GM18519 (cell line): ENCODE results near the gene NME1.
"Not testable (repeated sequence)": the region's sequence is repeated elsewhere in the genome, so short reads cannot be mapped to it uniquely, and the experiment has no call there.

Experiments
- ATAC-seq: cut with Tn5 transposase; IDR thresholded peaks from one replicate; pipeline ENCODE4 v1.9.1; 2021; ENCODE audit warnings: mild to moderate bottlenecking, moderate library complexity; ENCODE audit not compliant: unreplicated experiment, low FRiP score

The NME1 gene

DNA sequence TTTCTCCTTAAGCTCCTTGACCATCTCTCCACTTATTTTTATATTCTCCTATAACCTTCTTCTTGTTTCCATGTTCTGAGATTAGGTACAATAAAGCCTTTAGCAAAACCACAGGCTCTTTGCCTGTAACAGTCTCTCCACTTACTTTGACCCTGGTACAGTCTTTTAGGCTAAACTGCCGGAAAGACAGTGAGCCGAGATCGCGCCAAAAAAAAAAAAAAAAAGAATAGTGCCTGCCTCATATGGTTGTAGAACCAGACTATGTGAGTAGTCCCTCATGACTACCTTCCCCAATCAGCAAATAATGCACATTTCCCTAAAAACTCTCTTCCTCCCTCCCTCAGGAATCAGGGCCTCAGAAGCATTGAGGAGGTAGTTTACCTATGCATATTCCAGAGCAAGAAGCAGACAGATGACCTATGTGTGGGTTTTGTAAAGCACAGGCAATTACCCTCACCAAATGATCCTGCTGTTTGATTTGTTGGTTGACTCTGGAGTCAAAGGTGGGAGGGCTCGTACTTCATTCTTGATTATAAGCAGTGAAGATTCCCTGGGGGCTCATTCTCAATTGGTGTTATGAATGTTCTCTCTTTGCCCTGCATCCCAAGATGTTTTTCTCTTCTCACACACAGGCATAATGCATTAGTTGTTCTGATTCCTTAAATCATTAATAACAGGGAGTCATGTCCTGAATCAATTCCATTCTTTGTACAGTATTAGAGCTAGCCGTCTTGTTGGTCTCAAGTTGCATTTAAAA lies 8.9 kb upstream of the NME1 start:
- ATAC-seq: no peak

- ATAC-seq: no peak
Measured at GRCh38 chr17:51147650-51148049, 5.7 kb upstream of the NME1 start.

- ATAC-seq: no peak
Measured at GRCh38 chr17:51149163-51149562, 4.2 kb upstream of the NME1 start.

- ATAC-seq: no peak
Measured at GRCh38 chr17:51150932-51151331, 2.4 kb upstream of the NME1 start.

DNA sequence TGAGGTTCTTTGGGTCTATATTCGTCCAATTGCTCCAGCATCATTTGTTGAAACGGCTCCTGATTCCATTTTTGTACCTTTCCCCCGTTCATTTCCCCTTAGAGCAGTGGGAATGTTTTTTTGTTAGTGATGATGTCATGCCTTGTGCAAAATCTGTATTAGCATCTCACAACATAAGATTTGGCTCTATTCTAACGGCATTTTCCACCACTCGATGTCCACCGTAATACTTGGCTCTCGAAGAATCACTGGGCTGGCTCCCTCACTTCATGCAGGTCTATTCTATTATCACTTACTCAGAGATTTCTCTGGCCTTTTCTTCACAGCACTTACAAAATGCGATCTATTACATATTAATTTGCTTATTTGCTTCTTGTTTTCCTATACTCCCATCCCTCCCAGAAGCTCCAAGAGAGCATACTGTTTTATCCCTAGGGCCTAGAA lies 571 bp upstream of the NME1 start:
- ATAC-seq: no peak

DNA sequence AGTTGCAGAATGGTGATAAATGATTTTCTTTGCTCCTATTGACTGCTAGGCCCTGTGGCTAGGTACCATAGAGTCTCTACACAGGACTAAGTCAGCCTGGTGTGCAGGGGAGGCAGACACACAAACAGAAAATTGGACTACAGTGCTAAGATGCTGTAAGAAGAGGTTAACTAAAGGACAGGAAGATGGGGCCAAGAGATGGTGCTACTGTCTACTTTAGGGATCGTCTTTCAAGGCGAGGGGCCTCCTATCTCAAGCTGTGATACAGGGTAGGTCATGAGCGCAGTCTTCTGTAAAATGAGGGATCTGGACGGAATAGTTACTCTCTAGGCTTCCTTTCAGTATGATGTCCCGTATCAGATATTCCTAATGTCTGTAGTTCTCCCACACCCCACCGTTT lies 817 bp downstream of the NME1 start:
- no peak for ATAC-seq

DNA sequence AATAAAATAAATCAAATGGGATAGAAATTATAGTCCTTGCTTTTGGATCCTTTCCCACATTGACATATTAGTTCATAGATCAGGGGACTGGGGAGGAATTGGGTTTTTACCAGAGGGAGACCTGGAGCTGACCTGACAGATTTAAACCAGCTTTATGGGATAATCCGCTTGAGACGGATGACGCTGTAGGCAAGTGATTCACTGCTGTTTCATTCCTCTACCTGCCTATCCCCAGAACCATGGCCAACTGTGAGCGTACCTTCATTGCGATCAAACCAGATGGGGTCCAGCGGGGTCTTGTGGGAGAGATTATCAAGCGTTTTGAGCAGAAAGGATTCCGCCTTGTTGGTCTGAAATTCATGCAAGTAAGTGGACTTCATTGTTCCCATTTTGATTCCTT lies 2.1 kb downstream of the NME1 start:
- no peak for ATAC-seq

DNA sequence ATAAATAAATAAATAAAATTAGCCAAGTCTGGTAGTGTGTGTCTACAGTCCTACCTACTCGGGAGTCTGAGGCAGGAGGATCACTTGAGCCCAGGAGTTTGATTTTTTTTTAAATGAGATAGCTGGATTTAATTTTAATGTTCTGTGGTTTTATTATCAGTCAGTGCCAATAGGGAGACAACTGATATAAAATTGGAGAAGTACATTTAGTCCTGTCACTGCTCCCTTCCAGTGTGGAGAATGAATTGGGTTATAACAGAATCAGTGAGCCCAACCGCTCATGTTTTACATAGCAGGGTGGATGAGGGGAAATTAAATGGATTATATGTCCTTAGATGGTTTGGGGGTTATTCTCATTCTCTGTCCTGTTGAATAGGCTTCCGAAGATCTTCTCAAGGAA lies 6.2 kb downstream of the NME1 start:
- no peak for ATAC-seq

DNA sequence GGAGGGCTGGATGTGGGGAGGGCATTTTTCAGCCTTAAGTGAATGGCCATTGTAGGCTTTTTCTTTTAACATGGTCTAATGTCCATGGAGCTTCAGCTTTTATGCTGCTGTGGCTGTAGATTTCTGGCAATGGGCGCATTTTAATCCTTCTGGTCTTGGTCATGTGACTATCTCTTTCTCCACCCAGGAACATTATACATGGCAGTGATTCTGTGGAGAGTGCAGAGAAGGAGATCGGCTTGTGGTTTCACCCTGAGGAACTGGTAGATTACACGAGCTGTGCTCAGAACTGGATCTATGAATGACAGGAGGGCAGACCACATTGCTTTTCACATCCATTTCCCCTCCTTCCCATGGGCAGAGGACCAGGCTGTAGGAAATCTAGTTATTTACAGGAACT lies 8.2 kb downstream of the NME1 start:
- ATAC-seq: no peak

- ATAC-seq: no peak
Measured at GRCh38 chr17:51164911-51165679, 11.7 kb downstream of the NME1 start.

GRCh38 chr17:51165680-51166197 lies 12.4 kb downstream of the NME1 start:
- ATAC-seq: no peak

DNA sequence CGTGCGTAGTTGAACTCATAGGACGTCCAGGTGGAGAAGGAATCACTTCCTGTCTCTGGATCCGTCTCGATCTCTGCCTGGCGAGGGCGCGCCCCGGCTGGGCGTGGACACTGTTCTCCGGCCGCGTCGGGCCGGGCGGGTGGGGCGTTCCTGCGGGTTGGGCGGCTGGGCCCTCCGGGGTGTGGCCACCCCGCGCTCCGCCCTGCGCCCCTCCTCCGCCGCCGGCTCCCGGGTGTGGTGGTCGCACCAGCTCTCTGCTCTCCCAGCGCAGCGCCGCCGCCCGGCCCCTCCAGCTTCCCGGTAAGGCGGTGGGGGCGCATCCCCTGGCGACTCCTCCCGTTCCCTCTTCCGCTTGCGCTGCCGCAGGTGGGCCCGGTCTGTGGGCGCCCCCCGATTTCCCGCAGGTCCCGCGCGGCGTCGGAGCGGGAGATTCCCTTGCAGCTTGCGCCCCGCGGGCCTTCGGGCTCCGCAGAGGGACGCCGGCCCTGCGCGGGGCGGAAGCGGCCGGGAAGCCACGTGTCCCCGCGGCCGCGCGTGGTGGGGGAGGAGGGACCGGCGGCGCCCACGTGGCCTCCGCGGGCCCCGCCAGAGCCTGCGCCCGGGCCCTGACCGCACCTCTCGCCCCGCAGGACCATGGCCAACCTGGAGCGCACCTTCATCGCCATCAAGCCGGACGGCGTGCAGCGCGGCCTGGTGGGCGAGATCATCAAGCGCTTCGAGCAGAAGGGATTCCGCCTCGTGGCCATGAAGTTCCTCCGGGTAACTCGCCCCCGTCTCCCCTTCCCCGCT lies 13.0 kb downstream of the NME1 start, which contains the start of gene NME2:
Gene NME2 (plus strand): TSS at position 214 of the 789 bp plus-strand sequence. CDS start 420 bp downstream, at position 634.
- peak; percentile 60 for ATAC-seq

- ATAC-seq: no peak
Measured at GRCh38 chr17:51166987-51167931, 13.9 kb downstream of the NME1 start.

DNA sequence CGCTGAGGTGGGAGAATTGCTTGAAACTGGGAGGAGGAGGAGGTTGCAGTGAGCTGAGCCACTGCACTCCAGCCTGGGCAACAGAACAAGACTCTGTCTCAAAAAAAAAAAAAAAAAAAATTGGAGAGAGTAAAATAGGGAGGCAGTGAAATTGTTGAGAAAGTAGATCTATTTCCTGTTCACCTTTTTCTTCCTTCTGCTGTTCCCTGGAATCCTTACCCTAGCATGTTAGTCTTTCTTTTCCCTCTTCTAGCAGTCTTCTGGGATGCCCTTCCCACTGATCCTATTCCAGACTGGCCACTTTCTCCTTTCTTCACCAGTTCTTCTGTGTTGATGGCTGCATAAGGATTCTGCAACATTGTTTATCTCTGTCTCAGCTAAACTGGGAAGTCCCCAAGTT lies 16.0 kb downstream of the NME1 start:
- no peak for ATAC-seq

DNA sequence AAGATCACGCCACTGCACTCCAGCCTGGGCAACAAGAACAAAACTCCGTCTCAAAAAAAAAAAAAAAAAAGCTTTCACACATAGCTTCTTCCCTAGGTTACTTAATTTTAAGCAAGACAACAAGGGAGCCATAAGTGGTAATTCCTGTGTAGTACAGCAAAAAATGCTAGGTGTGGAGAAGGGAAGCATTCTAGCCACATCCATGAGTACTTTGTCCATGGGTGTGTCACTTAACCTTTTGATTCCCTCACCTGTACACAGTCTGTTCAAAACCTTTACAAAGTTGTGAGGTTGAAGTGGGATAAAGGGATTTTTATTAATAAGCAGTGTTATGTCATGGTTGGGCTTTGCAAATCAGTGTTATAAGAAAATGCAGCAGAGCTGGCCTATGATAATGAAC lies 17.4 kb downstream of the NME1 start:
- ATAC-seq: no peak

DNA sequence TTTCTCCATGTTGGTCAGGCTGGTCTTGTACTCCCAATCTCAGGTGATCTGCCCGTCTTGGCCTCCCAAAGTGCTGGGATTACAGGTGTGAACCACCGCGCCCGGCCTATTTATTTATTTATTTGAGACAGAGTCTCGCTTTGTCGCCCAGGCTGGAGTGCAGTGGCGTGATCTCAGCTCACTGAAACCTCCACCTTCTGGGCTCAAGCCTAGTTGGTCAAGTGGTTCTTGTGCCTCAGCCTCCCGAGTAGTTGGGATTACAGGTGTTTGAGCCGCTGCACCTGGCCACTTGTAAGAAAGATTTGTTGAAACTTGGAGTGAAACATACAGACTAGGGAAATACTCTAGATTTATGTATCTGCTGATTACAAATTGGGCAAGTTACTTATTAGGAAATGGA lies 18.7 kb downstream of the NME1 start:
- ATAC-seq: not testable (repeated sequence)

DNA sequence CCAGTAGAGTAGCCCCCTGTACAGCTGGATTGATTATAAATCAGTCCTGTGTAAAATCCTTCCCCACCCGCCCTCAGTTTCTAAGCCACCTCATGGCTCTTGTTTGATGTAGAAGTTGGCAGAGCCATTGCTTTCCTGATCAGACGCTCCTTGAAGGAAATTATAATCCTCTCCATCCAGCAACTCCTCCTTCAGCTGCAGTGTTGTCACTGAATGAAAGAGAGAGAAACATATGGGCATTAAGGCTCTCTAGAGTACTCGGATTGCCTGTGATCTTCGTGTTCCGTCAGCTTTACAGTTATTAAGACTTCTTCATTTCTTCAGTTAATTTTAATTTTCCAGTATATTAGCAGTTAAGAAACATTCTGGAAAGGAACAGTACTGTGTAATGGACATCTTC lies 27.1 kb downstream of the NME1 start:
- ATAC-seq: no peak

- no peak for ATAC-seq
Measured at GRCh38 chr17:51184124-51184523, 30.8 kb downstream of the NME1 start.

DNA sequence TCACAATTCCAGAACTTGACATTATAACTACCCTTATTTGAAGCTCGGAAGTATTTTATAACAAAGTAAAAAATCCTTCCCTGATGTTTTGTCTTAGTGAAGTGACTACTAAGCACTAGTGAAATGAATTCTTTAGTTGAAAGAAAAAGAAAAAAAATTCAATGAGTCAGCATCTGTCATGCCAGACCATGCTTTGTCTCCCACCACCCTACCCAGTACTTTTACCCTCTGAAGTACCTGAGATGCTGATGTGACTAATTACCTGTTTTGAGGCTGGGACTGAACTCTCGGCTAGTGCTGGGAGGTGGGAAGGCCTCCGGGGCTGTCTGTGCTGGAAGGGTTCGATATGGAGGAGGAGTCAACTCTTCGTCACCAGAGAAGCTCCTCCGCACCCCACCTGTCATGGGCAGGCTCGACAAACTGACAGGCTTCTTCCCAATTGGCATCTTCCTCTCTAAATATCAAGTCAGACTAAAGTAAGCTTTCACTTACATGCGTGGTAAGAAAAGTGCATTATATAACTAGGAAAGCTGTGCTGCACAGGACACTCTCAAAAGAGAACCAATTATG lies 32.5 kb downstream of the NME1 start:
- ATAC-seq: no peak
